ENCODE results near the gene AGPAT3.

AGPAT3 gene

DNA sequence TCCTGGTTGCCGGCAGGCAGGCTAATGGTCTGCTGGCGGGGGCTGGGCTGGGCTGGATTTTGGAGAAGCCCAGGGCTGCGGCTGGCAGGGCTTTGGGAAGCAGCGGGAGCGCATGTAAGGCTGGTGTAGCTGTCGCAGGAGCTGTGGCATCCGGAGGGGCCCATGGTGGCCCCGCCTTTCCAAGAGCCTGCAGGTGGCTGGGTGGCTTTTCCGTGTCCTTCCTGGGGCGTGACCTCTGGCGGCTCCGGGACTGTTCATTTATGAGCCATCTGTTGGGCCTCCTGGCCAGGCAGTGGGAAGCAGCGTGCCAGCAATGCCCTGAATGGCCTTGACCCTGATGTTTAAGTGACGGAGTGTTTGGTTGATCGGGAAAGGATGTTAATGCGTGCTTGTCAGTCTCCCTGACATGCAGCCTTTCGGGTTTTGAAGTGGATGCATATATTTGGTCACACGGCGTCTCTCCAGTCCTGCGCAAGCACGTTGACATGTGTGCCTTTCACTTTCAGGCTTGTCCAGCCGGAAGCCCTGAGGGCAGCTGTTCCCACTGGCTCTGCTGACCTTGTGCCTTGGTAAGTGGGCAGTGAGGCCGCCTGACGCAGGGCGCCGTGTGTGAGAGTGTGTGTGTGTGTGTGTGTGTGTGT is 38.5 kb downstream of the AGPAT3 start:
- FAIRE-seq, result no peak
- DNase-seq (ENCODE audit: insufficient read length, low spot score), result no peak

DNA sequence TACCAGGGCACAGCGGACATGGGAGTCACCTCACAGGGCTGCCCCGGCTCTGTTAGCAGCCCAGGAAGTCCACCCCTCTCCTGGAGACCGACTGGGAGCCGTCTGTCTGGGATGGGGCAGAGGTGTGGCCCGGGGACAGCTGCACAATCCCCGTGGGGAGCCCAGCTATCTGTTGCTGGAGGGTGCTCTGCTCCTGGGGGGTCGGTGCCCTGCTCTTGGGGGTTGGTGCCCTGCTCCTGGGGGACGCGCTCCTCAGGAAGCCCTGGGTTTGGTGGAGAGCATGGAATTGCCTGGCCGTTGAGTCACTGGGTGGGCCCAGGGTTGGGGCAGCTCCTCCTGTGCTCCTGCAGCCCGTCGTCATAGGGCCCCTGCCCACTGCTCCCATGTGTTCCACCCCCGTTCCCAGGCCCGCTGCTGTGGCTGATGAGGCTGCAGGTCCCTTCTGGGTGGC is 39.3 kb downstream of the AGPAT3 start:
- no peak for FAIRE-seq
- no peak for DNase-seq (ENCODE audit: insufficient read length, low spot score)

DNA sequence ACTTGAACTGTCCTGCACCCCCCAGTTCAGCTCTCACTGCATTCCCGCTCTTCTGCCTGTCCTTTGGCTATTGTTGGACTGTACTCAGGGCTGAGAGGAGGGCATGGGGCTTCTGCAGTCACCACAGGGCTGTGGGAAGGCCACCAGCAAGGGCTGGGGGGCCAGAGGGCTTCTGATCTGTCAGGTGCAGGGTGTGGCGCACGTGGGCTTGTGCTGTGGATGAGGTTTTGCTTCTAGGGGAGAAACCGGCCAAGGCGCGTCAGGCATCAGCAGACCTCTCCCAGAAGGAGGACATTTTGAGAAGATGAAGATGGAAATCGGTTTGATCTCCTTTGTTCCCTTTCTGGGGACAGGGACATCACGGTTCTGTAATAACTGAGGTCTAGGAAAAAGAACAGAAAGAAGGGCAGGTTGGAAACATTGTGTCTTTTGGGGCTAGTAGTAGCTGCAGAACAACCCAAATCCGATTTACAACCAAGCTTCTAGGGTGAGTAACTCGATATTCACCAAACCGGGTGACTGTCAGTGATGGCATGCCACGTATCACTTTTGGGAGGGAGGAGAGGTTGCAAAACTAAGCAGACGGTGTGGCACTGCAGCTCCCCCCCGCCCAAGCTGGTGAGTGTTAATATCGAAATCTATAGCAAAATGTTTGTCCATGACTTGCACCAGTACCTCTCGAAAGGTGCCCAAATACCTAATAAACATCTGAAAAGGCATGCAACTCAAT is 40.9 kb downstream of the AGPAT3 start:
- DNase-seq (ENCODE audit: insufficient read length, low spot score), result no peak
- FAIRE-seq, result no peak

DNA sequence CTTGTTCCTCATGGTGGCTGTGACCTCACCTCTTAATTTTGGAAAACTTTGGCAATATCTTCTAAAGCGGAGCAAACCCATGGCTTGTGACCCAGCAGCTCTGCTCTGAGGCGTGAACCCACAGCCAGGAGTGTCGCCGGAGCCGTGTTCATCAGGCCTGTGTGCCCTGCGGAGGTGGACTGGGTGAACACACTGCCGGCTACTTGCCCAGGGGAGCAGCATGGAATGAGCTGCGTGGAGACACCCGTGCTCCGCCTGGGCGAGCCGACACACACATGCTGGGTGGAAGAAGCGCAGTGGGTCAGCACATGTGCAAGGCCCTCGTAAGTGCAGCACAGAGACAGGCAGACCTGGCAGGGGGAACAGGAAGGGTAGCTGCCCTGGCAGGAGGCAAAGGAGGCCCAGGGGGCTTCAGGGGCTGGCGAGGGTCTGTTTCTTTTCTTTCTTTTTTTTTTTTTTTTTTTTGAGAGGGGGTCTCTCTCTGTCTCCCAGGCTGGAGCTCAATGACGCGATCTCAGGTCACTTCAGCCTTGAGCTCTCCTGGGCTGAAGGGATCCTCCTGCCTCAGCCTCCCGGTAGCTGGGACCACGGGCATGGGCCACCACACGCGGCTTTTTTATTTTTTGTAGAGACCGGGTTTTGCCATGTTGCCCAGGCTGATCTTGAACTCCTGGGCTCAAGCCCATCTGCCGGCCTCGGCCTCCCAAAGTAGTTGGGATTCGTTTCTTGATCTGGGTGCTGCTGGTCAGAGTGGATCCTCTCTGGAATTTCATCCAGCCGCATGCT is 41.8 kb downstream of the AGPAT3 start:
- DNase-seq (ENCODE audit: insufficient read length, low spot score), result no peak
- no peak for FAIRE-seq

DNA sequence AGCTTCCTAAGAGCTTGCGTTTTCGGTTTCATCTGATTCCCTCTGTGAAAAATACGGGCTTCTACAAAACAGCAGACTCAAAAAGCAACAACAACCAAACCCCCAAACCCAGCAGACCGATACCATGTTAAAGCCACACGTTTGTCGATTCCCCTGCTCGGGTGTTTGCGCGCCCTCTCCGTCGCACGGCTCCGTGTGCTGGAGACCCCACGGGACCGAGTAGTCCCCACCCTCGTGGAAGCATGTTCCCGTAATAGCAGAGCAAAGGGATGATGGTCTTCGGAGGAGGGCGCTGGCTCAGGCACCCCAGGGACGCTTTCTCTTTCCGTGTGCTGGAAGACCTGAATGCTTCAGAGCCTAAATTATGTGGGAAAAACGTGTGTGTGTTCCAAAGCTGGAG is 42.7 kb downstream of the AGPAT3 start:
- FAIRE-seq, result no peak
- no peak for DNase-seq (ENCODE audit: insufficient read length, low spot score)

DNA sequence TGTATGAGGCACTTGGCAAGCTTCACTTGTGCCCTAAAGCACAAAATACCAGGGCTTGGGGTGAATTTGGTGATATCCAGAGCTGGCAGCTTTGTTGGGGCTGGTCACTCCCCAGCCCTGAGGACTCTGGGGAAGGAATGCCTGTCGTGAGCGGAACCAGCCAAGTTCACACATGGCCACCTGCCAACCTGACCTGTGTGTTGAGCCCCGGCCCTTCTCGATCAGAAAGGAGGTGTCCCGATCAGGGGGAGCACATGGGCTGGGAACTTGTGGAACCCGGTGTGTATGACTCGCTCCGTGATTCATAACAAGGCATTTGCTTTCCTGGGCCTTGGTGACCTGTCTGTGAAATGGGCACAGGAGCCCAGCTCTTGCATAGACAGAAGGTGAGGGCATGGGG is 43.1 kb downstream of the AGPAT3 start:
- no peak for DNase-seq (ENCODE audit: insufficient read length, low spot score)
- no peak for FAIRE-seq

DNA sequence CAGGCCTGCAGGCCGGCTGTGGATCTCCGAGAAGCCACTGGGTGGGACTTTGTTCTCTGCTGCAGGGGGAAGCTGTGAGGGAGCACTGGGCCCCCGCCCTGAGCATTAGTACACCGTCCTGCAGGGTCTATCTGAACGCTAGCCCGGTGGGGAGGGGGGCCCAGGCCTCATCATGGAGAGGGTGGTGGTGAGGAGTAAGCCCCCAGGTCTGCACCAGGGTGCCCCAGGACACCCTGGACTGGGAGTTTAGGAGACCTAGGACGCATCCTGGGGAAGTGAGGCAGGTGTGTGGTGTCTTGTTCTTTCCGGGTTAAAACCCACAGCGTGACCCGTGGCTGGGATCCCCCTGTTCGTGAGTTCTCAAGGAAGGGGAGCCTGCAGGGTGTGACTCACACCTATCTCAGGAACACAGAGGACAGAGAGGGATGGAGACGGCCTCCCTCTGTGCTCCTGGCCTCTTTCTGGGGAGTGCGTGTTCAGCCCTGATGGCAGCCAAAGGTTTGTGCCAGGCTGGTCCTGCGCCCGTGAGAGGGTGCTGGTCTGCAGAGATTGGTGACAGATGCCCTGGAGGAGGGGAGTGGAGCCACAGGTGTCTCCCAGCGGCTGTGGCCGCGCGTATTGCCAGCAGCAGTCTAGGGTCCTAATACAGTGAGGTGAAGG is 44.8 kb downstream of the AGPAT3 start:
- DNase-seq (ENCODE audit: insufficient read length, low spot score), result no peak
- no peak for FAIRE-seq

DNA sequence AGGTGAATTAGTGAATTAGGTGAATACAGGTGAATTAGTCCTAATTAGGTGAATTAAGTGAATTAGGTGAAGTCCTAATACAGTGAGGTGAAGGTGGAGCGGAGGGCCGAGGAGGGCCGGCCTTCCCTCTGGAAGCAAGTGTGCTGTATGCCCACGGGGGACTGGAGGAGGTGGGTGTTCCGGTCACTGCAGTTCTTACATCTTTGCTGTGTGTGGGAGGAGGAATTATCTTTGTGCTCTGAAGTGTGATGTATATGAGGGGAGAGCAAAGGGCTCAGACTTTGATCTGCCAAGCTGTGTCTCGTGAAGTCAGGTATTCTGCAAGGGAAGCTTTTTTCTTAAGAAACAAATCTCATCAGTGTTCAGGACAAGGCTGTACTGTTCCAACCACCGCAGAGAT is 45.4 kb downstream of the AGPAT3 start:
- DNase-seq (ENCODE audit: insufficient read length, low spot score), result no peak
- FAIRE-seq, result no peak

DNA sequence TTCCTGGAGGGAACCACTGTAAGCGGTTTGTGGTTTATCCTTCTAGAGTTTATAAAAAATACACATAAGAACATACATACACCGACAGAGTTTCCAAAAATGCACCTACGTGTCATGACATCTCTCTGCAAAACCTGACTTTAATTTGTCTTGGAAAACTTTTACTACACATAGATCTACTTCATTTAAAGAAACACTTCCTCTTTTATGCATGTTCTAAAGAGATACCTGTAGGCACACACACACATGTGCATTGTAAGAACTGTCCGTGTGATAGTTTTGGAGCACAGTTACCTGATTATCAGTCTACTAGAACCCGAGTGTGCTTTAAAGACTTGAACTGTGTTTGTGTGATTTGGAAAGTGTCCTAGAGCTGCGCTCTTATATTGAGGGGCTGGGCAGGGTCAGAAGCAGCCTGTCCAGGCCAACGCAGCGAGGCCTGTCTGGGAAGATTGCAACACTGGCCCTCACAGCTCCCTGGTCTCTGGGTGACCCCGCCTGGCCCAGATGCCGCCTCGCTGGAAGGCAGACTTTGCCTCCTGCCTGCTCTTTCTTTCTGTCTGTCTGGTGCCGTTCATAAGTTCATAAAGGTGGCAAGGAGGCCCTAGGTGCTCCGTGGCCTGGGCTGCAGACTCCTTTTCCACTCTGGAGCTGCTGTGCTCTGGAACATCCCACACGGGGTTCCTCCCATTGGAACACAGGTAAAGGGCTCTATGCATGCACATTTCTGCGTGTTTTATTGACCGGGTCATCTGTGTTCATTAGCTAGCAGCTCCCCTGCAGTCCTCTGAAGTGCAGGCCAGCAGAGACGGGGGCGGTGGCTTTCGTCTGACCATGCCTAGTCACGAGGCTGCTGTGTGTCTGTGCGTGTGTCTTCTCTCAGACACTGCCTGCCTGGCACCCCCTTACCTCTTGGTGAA is 46.3 kb downstream of the AGPAT3 start:
- FAIRE-seq (no peak), DNase-seq (ENCODE audit: insufficient read length, low spot score) (no peak)

DNA sequence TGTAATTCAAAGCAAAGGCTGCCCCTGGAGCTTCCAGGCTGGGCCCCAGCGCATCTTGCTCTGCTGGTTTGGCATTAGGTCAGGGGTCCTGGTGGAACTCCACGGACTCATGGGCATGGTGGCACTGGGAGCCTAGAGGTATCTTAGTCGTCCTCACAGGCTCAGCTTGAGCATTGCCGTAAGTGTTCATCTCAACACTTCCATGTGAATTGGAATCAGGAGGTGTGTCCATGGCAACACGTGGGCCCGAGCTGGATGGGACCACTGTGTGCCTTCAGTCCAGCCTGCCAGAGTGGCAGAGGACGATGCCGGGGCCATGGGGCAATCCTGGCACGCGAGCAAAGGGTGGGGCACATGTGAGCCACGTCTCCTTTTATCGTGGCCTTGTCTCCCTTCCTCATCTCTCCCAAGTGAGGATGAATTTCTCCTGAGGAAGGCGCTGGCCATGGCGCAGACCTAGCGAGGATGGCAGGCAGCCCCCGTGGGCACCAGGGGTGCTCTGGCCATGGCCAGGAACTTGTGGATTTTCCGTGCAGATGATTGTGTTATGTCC is 47.0 kb downstream of the AGPAT3 start:
- DNase-seq (ENCODE audit: insufficient read length, low spot score) (no peak), FAIRE-seq (no peak)

DNA sequence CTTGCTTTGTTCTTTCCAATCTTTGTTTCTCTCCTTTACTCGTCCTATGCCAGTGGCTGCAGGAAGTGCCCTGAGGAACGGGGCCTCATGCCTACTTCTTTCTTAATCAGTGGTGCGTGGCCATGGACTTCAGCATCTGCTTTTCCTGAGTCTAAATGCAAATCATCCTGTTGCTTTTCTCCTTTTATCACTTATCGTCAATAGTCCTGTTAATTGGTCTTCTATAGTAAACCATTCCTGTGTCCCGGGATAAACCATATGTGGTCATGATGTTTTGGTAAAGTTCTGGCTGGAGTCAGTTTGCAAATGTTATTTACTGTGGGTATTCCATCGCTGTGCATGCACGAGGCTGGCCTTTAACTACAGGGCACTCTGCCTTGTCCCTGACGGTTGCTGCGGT is 47.5 kb downstream of the AGPAT3 start:
- FAIRE-seq, result no peak
- no peak for DNase-seq (ENCODE audit: insufficient read length, low spot score)

DNA sequence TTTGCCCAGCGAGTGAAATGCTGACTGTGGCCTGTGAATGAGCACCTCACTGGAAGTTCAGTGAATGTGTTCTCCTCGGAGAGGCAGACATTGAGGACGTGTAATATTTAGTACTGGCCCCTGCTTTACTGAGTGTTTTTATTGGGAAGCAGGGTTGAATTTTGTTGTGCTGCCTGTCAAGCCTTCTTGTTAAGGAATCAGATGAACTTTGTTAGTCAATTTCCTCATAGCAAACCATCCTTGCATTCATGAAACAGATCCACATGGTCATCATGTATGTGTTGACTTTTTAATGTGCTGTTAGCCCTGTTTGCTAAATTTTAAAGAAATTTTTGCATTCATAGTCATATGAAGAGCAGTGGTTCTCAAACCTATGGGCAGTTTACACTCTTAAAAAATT is 47.9 kb downstream of the AGPAT3 start:
- no peak for FAIRE-seq

DNA sequence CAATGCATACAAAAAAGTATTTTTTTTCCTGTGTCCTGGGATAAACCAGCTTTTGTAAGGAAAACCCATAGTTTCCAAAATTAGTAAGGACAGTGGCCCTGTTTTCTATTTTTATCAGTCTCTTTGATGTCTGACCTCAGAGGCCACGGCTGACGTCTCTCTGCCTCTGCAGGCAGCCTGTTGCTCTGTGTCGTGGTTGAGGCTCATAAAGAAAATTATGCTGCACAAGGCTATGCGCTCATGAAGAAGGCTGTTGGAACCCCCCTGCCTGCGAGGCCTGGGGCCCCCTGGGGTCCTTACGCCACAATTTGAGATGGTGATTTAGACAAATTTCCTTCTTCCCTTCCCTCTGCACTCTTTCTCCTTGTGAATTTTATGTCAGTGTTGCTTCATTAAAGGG is 48.9 kb downstream of the AGPAT3 start:
- FAIRE-seq (no peak), DNase-seq (ENCODE audit: insufficient read length, low spot score) (no peak)

More for the DNA sequence above, 47.9 kb downstream of the AGPAT3 start:
- no peak for DNase-seq (ENCODE audit: insufficient read length, low spot score)

DNA sequence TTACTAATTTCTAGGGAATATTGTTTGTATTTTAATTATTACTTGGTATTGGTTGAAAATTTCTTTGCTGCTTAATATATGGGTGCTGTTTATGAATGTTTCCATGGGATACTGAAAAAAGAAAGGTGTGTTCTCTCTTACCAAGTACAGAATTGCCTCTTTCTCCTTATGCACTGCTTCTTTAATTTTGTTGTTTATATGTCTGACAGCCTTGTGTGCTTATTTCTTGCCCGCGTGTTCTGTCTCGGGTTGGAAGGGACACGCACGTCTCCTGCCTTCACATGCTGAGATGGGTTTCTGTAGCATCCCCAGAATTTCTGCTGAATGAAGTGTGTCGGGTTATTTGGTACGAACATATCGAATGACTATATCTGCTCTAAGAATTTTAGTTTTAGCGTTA is 51.1 kb downstream of the AGPAT3 start:
- DNase-seq (ENCODE audit: insufficient read length, low spot score), result no peak
- FAIRE-seq, result no peak

DNA sequence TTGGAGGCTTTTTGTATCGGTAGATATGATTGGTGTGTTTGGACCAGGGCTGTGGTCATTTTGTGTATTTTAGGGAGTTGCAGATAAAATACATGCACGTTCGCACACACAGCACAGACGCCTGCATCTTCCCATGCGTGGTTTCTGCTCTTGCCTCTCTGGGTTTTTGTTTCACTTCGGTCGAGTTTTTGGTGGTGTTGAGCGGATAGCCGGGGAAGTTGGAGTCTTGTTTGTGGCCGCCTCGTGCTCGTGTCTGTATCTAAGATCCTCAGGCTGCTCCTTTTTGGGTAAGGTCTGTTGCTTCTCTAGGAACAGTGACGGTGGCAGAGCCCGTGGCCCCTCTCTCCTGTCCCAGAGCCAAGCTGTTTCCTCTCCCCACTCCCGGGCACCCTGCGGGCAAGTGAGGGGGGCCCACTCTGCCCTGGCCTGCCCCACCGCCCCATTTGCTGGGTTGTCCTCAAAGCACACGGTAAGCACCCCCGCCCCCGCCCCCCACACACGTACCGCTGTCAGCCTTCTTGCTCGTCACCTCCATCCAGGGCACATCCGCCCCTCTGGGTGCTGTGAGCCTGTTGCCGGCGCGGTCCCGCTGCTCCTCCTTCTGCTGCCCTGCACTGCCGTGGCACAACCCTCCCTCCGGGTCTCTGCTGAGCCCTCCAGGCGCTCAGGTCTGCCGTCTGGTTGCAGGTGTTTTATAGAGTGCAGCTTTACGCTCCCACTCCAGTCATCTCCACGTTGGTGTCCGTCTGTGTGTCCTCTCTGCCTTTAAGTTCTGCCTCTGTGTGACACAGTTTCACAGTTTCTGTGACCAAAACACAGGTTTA is 51.9 kb downstream of the AGPAT3 start:
- no peak for DNase-seq (ENCODE audit: insufficient read length, low spot score)
- FAIRE-seq, result no peak

DNA sequence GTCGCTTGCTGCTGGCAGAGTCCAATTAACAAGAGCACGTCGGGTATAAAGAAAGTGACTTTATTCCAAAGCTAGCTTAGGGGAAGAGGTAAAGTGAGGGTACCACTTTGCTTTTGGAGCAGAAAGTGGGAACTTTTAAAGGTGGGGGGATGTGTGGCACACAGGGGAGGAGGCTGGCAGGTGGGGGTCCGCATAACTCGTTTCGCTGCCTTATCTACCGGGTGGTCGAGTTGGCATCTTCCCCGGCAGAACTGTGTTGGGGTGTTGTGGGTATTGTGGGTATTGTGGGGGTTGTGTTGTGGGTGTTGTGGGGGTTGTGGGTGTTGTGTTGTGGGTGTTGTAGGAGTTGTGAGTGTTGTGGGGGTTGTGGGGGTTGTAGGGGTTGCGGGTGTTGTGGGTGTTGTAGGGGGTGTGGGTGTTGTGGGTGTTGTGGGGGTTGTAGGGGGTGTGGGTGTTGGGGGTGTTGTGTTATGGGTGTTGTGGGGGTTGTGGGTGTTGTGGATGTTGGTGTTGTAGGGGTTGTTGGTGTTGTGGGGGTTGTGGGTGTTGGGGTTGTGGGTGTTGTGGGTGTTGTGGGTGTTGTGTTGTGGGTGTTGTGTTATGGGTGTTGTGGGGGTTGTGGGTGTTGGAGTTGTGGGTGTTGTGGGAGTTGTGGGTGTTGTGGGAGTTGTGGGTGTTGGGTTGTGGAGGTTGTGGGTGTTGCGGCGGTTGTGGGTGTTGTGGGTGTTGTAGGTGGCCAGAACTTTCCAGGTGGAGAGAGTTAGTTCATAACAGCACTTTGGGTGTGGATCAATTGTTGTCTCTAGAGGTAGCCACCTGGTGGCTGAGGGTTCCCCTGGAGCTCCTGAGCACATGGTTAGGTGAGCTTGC is 52.7 kb downstream of the AGPAT3 start:
- FAIRE-seq (no peak), DNase-seq (ENCODE audit: insufficient read length, low spot score) (no peak)

DNA sequence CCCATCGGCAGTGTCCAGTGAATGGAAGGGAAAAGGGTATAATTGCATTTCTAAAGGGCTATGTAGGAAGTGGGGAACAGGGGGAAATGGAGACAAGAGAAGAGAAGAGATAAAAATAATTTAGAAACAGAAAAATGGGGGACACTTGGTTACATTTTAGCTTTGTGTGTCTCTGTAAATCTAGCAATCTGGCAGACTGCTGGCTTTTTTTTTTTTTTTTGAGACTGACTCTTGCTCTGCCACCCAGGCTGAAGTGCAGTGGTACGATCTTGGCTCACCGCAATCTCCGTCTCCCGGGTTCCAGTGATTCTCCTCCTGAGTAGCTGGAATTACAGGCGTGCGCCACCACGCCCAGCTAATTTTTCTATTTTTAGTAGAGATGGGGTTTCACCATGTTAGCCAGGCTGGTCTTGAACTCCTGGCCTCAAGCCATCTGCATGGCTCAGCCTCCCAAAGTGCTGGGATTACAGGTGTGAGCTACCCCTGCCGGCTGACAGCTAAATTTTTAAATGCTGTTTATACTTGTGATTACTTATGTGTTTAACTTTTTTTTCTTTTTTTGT is 53.4 kb downstream of the AGPAT3 start:
- DNase-seq (ENCODE audit: insufficient read length, low spot score) (no peak), FAIRE-seq (no peak)

DNA sequence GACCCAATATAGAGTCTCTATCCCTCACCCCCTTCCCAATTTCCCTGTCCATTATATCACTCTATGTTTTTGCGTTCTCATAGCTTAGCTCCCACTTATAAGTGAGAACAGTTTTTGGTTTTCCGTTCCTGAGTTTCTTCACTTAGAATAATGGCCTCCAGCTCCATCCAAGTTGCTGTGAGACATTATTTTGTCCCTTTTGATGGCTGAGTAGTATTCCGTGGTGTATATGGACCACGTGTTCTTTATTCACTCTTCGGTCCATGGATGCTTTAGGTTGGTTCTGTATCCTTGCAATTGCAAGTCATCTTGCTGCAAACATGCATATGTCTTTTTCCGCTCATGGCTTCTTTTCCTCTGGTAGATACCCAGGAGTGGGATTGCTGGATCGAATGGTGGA is 54.3 kb downstream of the AGPAT3 start:
- no peak for FAIRE-seq
- no peak for DNase-seq (ENCODE audit: insufficient read length, low spot score)

Data from HTR-8/SVneo (cell line).